Muscle of arm (tissue), 12 donors: Measurements from ENCODE around the gene CPNE1. TPM values are rescaled to one million over a fixed set of nuclear protein-coding genes. Genes with fewer than 3 reads are reported as not detected.

ENCODE experiments used
- DNase-seq: peaks from one replicate; pipeline ENCODE4 v3.0.0-alpha.2; 2013
- polyA plus RNA-seq, 12 donors: library from polyadenylated mRNA; unstranded; fragments of 120-200 nt; gene quantifications; one replicate each; pipeline ENCODE4 v1.2.1, GENCODE V29; 2013; ENCODE audit not compliant: insufficient read length in 12 of 12

CPNE1 gene
- polyA plus RNA-seq, 12 donors = 81.7 to 209 (median 124) TPM; not detected in 1

GRCh38 chr20:35600993-35601973 lies 63.4 kb downstream of the CPNE1 start:
- DNase-seq = peak; percentile 87

GRCh38 chr20:35600176-35600992 lies 64.3 kb downstream of the CPNE1 start:
- no peak for DNase-seq

- no peak for DNase-seq
Observed at GRCh38 chr20:35599776-35600120, 65.0 kb downstream of the CPNE1 start.

DNA sequence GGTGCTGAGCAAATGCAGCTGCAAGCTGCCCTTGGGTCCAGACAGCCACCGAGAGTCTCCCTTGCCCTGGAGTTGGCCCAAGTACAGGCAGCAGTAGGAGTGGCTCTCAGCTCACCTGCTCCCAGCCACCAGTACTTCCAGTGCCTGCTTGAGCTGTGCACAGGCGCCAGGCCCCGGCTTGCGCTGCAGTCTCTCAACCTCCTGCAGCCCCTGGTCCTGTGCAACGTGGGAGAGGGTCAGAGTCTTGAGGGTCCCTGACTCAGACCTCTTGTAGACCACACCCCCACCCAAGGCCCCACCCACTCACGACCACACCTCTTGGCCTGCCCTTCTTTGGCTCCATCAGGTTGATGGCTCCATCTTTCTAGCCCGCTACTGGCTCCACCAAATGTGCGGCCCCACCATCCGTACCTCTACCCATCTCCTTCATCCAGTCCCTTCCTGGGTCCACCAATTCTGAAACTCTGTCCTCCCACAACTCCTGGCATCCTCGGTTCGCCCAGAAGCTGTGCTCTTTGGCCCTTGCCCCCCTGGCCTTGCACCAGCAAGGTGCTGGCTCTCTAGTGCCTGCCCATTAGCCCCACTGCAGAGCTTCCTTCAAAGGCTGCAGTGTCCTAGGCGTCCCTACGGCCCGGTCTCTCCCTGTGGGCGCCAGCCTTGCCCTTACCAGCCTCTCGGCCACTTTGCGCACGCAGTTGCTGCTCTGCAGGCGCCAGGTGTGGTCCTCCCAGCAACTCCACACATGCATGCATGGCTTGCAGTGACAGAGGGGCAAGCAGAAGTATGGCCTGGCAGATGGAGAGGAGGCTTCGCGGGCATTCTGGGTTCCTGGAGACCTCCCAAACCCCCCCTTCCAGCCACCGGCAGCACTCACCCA lies 65.6 kb downstream of the CPNE1 start:
- no peak for DNase-seq

DNA sequence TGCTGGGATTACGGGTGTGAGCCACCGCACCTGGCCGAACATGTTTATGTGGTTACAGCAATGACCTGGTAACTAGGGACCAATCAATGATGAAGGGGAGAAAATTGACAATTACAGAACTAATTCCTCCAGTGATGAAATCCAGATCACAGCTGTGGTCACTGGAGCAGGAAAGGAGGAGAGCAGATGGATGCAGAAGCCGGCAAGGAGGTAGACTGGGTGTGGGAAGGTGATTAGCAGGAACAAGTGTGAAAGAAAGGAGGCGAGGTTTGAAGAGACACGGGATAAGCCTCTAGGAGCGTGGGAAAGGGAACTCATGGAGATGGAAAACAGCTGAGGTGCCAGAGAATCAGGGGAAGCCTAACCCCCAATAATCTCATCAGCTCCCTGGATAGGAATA lies 66.2 kb downstream of the CPNE1 start:
- no peak for DNase-seq

DNA sequence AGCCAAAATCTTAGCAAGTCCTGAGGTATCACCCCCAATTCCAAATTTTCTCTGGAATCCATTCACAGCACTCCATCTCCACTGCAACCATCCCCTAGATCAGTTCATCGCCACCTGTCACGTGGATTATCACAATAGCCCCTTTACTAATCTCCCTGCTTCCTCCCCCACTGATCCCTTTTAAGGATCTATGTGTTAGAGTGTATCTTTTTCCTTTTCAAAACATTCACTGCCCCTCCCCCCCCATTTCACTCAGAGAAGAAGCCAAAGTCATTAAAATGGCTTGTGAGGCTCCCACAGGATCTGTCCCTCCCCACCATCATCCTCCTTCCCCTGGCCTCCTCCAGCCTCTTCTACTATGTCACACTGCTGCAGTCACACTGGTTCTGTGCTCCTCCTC lies 67.5 kb downstream of the CPNE1 start:
- DNase-seq = no peak

DNA sequence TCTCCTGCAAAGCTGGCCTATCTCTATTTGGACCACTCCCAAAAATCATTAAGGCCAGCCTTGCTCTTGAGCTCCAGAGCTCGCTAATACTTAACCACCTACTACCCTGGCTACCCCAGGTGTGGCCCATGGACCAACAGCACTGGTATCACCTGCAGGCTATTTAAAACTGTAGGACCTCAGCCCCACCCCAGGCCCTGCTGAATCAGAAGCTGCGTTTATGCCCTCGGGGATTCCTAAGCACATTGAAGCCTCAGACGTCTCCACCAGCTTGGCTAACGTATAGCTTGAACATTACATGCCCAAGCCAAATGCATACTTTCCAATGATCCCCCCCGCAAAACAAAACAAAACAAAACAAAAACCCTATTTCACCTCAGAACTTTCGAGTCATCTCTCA lies 68.8 kb downstream of the CPNE1 start:
- no peak for DNase-seq

DNA sequence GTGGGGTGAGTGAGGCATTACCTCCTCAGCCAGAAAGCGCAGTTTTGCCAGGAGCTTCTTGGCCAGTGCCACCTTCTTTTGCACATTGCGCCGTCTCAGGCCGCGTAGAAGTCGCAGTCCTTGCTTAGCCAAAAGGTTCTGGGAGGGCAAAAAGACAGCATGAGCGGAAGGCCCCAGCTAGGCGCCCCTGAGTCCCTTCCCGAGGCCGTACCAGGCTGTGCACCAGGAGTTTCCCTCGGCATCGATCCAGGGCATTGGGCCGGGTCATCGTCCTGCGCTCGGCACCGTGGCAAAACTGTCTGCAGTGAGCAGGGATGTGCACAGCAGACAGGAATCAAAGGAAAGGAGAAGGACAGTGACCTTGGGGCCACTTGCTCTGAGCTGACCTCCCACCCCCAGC lies 69.2 kb downstream of the CPNE1 start:
- DNase-seq = no peak

- DNase-seq = no peak
Observed at GRCh38 chr20:35592339-35592974, 72.2 kb downstream of the CPNE1 start.

GRCh38 chr20:35588397-35588796 lies 76.3 kb downstream of the CPNE1 start:
- no peak for DNase-seq

DNA sequence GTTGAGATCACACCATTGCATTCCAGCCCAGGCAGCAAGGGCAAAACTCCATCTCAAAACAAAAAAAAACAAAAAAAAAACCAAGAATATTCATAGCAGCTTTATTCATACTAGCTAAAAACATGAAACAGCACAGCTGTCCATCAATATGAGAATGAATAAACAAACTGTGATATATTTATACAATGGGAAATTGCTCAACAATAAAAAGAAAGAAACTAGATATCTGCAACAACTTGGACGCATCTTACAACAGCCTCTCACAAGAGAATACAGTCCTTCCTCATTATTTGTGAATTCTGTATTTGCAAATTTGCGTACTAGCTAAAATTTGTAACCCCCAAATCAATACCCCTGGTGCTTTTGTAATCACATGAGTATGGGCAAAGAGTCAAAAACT lies 77.3 kb downstream of the CPNE1 start:
- no peak for DNase-seq

DNA sequence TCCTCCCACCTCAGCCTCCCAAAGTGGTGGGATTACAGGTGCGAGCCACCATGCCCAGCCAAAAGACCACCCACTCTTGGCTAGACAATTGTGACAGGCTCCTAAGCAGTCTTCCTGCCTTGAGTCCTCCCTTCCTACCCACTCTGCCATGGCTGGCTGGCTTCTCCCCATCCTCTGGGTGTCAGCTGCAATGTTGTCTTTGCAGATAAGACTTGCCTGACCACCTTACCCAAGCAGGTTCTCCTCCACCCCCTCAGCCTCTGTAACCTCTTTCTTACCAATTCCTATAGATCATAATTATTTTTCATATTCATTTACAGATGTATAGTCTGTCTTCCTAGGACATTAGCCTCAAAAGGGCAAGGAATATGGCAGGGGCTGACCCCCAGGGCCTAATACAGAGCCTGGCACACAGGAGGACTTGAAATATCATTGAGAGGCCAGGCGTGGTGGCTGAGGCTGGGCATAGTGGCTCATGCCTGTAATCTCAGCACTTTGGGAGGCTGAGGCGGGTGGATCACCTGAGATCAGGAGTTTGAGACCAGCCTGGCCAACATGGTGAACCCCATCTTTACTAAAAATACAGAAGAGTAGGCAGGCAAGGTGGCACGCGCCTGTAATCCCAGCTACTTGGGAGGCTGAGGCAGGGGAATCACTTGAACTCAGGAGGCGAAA lies 77.8 kb downstream of the CPNE1 start:
- DNase-seq = no peak

- no peak for DNase-seq
Observed at GRCh38 chr20:35583636-35584560, 80.8 kb downstream of the CPNE1 start.

DNA sequence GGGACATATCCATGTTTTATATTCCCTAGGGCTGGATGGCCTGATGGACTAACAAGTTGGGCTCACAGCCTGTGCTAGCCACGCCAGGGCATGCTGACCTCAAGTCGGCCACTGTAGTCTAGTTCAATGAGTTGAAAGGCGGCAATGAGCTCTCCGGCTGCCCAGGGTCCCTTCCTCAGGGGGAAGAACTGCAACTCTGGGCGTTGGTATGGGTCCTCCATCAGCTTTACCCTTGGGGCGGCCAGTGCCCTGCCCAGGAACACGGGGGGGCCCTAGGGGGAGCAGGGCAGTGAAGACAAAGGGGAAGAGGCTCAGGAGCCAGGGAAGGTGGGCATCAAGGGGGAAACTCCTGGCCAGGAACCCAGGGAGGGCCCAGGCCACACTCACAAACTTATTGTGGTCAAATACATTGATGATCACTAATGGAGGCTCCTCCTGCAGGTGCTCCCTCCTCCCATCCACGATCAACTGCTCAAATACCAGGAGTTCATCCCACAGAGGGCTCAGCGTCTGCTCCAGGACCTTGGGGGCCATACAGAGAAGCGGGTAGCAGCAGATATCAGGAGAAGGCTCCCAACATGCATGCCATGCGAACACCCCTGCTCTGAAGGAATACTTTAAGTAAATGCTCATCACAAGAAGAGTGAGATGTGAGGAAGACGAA lies 81.8 kb downstream of the CPNE1 start:
- DNase-seq = no peak

- no peak for DNase-seq
Observed at GRCh38 chr20:35582131-35582530, 82.6 kb downstream of the CPNE1 start.

DNA sequence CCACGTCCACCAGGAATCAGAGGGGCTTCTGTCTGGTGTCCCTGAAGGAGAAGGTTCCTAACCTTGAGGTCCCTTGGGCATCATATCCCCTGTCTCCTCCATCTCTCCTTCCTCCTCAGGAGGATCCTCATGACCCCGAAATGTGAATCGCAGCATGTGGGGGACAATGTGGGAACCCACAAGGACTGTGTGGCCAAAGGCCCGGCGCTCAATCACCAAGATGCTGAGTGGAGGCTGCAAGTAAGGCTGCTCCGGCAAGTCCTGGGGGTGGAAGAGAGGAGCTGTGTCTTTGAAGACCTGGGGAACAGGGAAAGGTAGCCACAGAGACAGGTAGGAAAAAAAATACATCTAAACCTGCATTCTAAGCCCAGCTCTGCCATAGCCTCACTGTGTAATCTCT lies 85.5 kb downstream of the CPNE1 start:
- no peak for DNase-seq

DNA sequence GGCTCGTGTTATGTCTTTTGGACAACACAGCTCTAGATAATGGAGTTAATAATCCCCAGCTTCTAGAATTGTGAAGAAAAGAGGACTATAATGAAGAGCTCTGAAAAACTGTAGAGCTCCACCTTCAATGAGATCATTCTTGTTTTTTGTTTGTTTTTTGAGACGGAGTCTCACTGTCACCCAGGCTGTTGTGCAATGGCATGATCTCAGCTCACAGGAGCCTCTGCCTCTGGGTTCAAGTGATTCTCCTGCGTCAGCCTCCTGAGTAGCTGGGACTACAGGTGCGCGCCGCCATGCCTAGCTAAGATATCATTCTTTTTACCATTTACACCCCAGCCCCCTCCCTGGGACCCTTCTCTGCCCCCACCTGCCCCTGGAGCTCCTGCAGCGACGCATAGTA lies 86.2 kb downstream of the CPNE1 start:
- DNase-seq = no peak

DNA sequence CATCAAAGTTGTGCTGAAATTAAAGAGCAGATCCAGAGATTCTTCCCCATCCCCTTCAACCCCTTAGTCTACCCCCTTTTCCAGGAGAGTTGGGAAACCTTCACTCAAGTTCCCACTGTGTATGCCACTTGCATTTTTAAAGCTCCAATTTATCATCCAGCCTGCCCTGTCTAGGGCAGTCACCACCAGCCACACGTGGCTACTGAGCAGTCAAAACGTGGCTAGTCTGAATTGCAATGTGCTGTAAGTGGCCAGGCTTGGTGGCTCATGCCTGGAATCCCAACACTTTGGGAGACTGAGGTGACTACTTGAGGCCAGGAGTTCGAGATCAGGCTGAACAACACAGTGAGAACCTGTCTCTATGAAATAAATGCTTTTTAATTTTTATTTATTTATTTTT lies 87.9 kb downstream of the CPNE1 start:
- no peak for DNase-seq
